ENCODE measurements around the gene DNAJC6.

GRCh38 chr1:65266476-65266875 lies 42.9 kb upstream of the DNAJC6 start:
- no peak for TF ChIP-seq CTCF (IDR thresholded peaks at IDR 0.05)
- TF ChIP-seq POLR2A (IDR thresholded peaks at IDR 0.05): no peak
